Hematopoietic multipotent progenitor cell treated with erythropoietin and hydrocortisone succinate and interleukin-3 and kit ligand, for 6 days (in vitro differentiated cells): ENCODE data around the gene OTUD5.
A peak's percentile ranks its signal among the peaks of the same experiment; 100 is the strongest.

ENCODE experiments used
- DNase-seq: peaks from one replicate; pipeline ENCODE4 v3.0.0-alpha.2; 2015

The OTUD5 gene

GRCh38 chrX:48935301-48935670 is 22.1 kb downstream of the OTUD5 start:
- DNase-seq = no peak

GRCh38 chrX:48934581-48935300 is 22.7 kb downstream of the OTUD5 start:
- no peak for DNase-seq

DNA sequence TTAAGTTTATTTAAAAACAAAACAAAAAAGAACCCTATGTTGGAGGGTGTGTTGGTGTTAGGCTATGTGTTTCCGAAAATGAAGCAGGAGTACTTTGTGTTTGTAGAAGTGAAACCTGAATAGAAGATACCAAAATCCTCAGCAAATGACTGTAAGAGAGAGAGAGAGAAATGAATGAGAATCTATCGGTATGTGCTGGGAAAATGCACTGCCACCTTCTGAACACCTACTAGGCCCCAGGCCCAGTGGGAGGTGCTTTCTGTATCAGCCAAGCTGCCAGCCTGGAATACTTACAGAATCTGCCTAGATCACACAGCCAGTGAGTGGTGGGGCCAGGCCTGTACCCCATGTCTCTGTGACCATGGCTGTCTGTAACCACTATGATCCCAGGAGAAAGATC is 23.6 kb downstream of the OTUD5 start:
- no peak for DNase-seq

DNA sequence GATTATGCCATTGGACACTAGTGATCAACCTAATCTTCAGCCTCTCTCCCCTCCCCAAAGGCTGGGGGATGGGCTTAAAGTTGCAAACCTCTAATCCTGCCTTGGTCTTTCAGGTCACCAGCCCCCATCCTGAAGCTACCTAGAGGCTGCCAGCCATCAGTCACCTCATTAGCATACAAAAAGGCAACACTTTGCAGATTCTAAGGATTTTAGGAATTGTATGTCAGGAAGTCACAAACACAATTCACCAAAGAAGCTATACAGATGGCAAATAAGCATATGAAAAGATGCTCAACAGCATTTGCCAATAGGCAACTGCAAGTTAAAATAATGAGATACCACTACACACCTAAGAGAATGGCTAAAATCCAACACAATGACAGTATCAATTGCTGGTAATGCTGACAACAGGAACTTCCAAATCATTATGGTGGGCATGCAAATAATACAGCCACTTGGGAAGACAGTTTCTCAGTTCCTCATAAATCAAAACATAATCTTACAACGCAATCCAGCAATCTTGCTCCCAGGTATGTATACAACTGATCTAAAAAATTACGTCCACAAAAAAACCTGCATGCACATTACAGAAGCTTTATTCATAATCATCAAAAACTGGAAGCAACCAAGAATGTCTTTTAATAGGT is 29.5 kb downstream of the OTUD5 start:
- DNase-seq = no peak

DNA sequence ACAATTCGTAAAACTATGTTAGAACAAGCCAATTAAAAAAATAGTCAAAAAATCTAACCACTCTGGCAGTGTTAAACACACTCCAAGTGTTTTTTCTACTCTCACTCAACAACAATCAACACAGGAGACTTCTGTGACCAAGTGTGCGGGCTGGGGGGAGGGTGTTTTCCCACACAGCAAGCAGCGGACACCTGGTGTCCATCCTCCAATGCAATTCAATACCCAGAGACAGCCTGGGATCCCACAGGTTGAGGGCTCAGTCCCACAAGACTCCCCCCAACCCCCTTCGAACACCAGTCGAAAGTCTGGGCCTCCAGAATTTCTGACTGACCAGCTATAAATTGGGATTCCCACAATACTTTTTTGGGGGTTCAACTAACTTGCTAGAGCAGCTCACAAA is 30.3 kb downstream of the OTUD5 start:
- no peak for DNase-seq

DNA sequence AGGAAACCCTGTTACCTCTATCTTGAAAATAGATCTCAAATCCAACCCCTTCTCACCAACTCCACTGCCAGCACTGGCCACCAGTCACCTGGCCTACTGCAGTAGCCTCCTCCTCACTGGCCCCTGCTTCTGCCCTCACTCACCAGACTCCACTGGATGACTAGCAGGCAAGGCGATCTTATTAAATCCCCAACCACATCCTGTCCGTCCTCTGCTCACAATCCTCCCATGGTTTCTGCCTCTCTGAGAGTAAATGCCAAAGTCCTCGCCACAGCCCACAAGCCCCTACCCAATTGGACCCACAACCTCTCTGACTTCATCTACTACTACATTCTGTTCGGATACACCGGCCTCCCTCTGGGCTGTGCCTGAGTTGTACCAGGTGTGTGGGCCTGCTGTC is 33.1 kb downstream of the OTUD5 start:
- no peak for DNase-seq

GRCh38 chrX:48923771-48924170 is 33.6 kb downstream of the OTUD5 start:
- no peak for DNase-seq

GRCh38 chrX:48920718-48921104 is 36.7 kb downstream of the OTUD5 start:
- no peak for DNase-seq

GRCh38 chrX:48919947-48920717 is 37.3 kb downstream of the OTUD5 start:
- DNase-seq = peak; percentile 58

GRCh38 chrX:48919360-48919841 is 38.0 kb downstream of the OTUD5 start:
- DNase-seq = no peak

- DNase-seq = peak; percentile 96
Measured at GRCh38 chrX:48918643-48919340, 38.6 kb downstream of the OTUD5 start, which contains the start of gene PIM2. Gene PIM2 (minus strand): TSS chrX:48919024. CDS start chrX:48918834, 190 bp downstream.

DNA sequence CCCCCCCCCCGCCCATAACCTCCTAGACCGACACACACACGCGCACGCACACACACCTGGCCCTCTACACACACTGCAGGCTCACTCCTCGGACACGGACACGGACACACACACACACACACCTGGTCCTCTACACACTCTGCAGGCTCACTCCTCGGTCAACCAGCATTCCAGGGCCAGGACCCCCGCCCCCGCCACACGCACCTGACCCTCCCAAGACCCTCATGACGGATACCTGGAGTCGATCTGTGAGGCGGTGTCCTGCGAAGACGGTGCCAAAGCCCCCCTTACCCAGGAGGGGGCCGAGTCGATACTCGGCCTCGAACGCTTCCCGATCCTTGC is 39.1 kb downstream of the OTUD5 start:
- no peak for DNase-seq

- DNase-seq = peak; percentile 94
Measured at GRCh38 chrX:48917139-48918001, 40.0 kb downstream of the OTUD5 start.

GRCh38 chrX:48914593-48915493 is 42.6 kb downstream of the OTUD5 start:
- no peak for DNase-seq

DNA sequence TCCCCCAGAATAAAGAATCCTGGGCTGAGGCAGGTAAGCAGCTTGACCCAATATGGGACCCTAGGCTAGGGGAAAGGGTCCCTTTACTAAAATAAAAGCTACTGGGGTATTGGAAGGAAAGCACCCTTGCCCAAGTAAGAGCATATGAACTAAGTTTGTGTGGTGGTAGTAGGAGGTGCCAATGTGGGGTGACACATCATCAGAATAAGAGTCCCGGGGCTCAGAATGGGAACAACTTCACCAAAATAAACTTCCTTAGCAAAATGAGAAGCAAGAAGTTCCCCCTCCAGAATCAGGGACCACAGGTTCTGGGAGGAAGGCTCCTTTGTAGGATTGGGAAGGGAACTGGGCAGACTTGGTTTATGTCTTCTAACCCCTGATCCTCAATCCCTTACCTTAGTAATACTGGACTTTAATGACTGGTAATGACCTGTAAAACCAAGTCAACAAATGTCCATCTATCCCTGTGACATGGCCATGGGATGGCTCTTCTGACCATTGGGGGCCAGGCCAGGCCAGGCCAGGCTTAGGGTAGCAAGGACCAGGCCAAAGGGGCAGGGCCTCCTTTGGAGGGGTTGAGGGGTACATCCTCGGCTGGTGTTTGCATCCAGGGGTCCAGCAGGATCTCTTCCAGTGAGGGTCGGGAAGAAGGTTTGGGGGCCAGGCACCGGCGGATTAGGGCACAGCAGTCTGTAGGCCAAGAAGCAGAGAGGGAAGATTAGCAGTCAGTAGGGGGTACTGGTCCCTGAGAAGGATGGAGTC is 43.6 kb downstream of the OTUD5 start:
- no peak for DNase-seq

GRCh38 chrX:48911412-48912182 is 45.8 kb downstream of the OTUD5 start, which contains the start of gene SLC35A2:
Gene SLC35A2 (minus strand): TSS chrX:48911646. CDS start chrX:48911636, 10 bp downstream.
- DNase-seq = peak; percentile 88

DNA sequence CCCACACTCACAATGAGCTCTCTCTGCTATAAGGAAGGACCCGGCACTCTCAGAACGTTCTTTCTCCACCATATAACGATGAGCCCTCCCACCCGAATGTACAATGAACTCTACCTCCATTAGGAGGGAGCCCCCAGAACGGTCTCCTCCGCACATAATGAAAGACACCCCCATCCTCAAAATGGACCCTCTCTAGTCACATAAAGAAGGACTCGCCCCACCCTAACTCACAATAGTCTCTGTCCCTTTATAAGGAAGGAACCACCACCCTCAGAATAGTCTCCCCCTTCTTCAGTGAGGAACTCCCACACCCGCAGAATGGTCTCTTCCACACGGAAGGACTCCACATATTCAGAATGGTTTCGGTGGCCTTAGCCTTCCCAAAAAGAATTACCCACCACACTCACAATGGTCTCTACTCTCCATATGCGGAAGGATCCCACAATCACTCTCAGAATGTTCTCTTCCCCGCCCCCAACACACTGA is 46.4 kb downstream of the OTUD5 start:
- peak; percentile 51 for DNase-seq

GRCh38 chrX:48909703-48910294 is 47.6 kb downstream of the OTUD5 start:
- no peak for DNase-seq

DNA sequence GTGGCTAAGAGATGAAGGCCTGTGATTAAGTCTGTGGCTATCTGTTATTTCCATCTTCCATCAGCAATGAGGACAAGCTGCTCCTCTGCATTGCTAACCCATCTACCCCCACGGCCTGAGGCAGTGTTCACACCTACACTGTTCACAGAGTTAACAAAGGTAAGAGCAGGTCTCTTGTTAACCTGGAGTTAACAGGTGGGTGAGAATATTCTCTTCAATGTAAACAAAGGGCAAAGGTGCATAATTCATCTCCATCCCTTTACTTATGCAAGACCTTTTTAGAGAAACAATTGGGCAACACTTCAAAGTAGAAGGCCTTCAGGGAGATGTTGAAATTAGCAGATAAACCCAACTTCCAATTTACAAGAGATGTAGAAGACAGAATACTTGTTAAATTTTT is 48.8 kb downstream of the OTUD5 start:
- DNase-seq = no peak
